ENCODE measurements around the gene MAPK7.

Gene MAPK7

GRCh38 chr17:19405114-19405513 is 26.8 kb downstream of the MAPK7 start:
- no peak overlapping the region for H2AFZ ChIP-seq (ENCODE audit: low read depth, low read length, severe bottlenecking)

GRCh38 chr17:19407601-19408345 is 29.5 kb downstream of the MAPK7 start:
- Histone ChIP-seq H4K20me1 (ENCODE audit: low read depth, low read length) (no peaks in the 10 kb centered on the region), H3K9ac (ENCODE audit: low read length) (no peak overlapping the region), H3K4me2 (ENCODE audit: low read depth, low read length, poor library complexity, severe bottlenecking) (no peak overlapping the region), H2AFZ (ENCODE audit: low read depth, low read length, severe bottlenecking) (no peak overlapping the region), H3K27ac (ENCODE audit: low read depth, low read length) (no peak overlapping the region), H3K9me3 (ENCODE audit: insufficient read depth, low read length) (no peaks in the 10 kb centered on the region), H3K27me3 (ENCODE audit: low read length) (no peaks in the 10 kb centered on the region), H3F3A (ENCODE audit: insufficient read depth) (no peaks in the 10 kb centered on the region), H3K36me3 (ENCODE audit: low read length) (no peaks in the 10 kb centered on the region), H3K4me3 (ENCODE audit: insufficient read depth, low read length, poor library complexity, severe bottlenecking) (no peak overlapping the region), H3K79me2 (ENCODE audit: insufficient read depth, low read length) (no peaks in the 10 kb centered on the region), H3K9me2 (replicated peaks; ENCODE audit: insufficient read depth, low read length) (no peaks in the 10 kb centered on the region)
- TF ChIP-seq EZH2phosphoT487 (conservative IDR thresholded peaks at IDR 0.05; ENCODE audit: low read length) (no peak), CTCF (IDR thresholded peaks at IDR 0.05; ENCODE audit: insufficient read depth, low read length, poor library complexity, severe bottlenecking) (no peak)

More at GRCh38 chr17:19405114-19405513, 26.8 kb downstream of the MAPK7 start:
- Histone ChIP-seq H3K9me2 (replicated peaks; ENCODE audit: insufficient read depth, low read length) (no peaks in the 10 kb centered on the region), H4K20me1 (ENCODE audit: low read depth, low read length) (no peaks in the 10 kb centered on the region), H3K4me2 (ENCODE audit: low read depth, low read length, poor library complexity, severe bottlenecking) (no peak overlapping the region), H3K79me2 (ENCODE audit: insufficient read depth, low read length) (no peaks in the 10 kb centered on the region), H3K9me3 (ENCODE audit: insufficient read depth, low read length) (no peaks in the 10 kb centered on the region), H3K9ac (ENCODE audit: low read length) (no peak overlapping the region), H3K4me3 (ENCODE audit: insufficient read depth, low read length, poor library complexity, severe bottlenecking) (no peak overlapping the region), H3K27ac (ENCODE audit: low read depth, low read length) (no peak overlapping the region), H3F3A (ENCODE audit: insufficient read depth) (no peaks in the 10 kb centered on the region), H3K36me3 (ENCODE audit: low read length) (no peaks in the 10 kb centered on the region), H3K27me3 (ENCODE audit: low read length) (no peaks in the 10 kb centered on the region)
- TF ChIP-seq CTCF (IDR thresholded peaks at IDR 0.05; ENCODE audit: insufficient read depth, low read length, poor library complexity, severe bottlenecking) (no peak), EZH2phosphoT487 (conservative IDR thresholded peaks at IDR 0.05; ENCODE audit: low read length) (no peak)

GRCh38 chr17:19408346-19408710 is 30.0 kb downstream of the MAPK7 start:
- H3K9ac ChIP-seq (ENCODE audit: low read length), result no peak overlapping the region
- no peak overlapping the region for H3K4me3 ChIP-seq (ENCODE audit: insufficient read depth, low read length, poor library complexity, severe bottlenecking)
- H3K9me2 ChIP-seq (replicated peaks; ENCODE audit: insufficient read depth, low read length), result no peaks in the 10 kb centered on the region
- no peaks in the 10 kb centered on the region for H4K20me1 ChIP-seq (ENCODE audit: low read depth, low read length)
- H3K4me2 ChIP-seq (ENCODE audit: low read depth, low read length, poor library complexity, severe bottlenecking), result no peak overlapping the region
- TF ChIP-seq EZH2phosphoT487 (conservative IDR thresholded peaks at IDR 0.05; ENCODE audit: low read length) (no peak), CTCF (IDR thresholded peaks at IDR 0.05; ENCODE audit: insufficient read depth, low read length, poor library complexity, severe bottlenecking) (no peak)
- no peaks in the 10 kb centered on the region for H3K36me3 ChIP-seq (ENCODE audit: low read length)
- H2AFZ ChIP-seq (ENCODE audit: low read depth, low read length, severe bottlenecking), result no peak overlapping the region
- no peaks in the 10 kb centered on the region for H3F3A ChIP-seq (ENCODE audit: insufficient read depth)
- H3K79me2 ChIP-seq (ENCODE audit: insufficient read depth, low read length), result no peaks in the 10 kb centered on the region
- H3K27ac ChIP-seq (ENCODE audit: low read depth, low read length), result no peak overlapping the region
- H3K9me3 ChIP-seq (ENCODE audit: insufficient read depth, low read length), result no peaks in the 10 kb centered on the region
- H3K27me3 ChIP-seq (ENCODE audit: low read length), result no peaks in the 10 kb centered on the region

Measured in SU-DHL-6 (cell line).